HG03432 (cell line): ENCODE results near the gene GABBR2.
A peak's percentile ranks its signal among the peaks of the same experiment; 100 is the strongest.
"Not testable (repeated sequence)": the region's sequence is repeated elsewhere in the genome, so short reads cannot be mapped to it uniquely, and the experiment has no call there.

Experiments
- ATAC-seq: cut with Tn5 transposase; IDR thresholded peaks from one replicate; pipeline ENCODE4 v1.9.1; 2021; ENCODE audit warnings: mild to moderate bottlenecking, moderate library complexity; ENCODE audit not compliant: unreplicated experiment

The GABBR2 gene

DNA sequence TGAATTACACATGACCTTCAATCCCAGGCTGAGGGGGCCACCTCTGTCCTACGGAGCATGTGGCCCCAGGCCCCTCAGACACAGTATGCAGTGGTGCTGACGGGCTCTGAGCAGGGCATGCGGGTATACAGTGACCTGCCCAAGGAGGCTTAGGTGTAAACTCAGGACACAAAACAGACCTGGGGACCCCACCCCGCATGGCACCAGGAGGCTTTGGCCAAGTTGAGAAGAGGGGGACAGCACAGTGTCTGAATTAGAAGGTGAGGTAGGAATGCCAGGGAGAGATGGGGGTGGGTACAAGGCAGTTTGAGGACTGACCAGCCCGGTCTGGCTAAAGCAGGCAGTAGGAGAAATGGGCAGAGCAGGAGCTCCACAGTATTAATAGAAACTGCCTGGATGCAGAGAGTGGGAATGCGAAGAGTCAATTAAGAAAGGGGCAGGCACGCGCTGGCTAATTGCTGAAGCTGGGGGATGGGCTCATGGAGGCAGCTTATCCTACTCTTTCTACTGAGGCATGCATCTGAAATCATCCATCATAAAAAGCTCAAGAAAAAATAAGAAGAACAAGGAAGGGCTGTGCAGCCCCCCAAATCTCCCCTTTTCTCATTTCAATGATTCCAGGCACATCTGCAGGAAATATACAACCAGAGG is 109.0 kb downstream of the GABBR2 start:
- ATAC-seq = no peak

GRCh38 chr9:98598861-98599260 is 109.9 kb downstream of the GABBR2 start:
- ATAC-seq = no peak

DNA sequence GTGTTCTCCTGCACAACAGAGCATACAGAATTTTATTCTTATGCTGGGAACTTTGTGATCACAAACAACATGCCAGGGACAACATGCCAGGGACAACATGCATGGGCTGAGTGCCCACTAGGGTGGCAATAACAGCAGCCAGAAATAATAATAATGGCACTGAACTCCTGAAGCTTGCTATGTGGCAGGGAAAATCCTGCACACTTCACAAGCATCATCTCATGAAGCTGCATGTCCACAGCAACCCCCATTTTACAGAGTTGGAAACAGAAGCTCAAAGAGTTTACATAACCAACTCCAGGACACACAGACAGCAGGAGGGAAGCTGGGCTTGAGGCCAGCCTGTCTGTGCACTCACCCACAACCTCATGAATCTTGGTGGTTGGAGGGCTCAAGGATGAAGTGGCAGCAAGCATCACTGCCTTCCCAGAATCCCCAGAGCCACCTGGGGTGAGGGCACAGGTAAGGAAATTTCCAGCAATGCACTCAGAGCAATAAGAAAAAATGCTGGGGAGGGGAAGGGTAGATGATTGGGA is 111.4 kb downstream of the GABBR2 start:
- no peak for ATAC-seq

DNA sequence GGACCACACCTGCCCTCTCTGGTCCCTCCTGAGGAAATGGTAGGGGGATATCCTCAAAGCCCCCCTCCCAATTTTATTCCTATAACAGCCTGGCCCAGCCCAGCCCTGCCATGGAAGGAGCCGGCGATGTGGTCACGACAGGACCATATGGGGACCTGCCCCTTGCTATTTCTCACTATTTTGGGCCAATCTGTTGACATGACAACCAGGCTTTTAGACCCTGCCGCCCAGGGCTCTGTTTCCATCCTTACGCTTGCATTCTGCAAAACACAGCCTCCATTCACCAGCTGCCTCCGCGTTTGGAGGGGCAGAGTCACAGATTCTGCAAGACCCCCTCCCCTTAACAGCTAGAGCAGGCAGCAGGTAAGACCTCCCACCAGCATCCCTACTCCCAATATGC is 112.2 kb downstream of the GABBR2 start:
- ATAC-seq = no peak

- ATAC-seq = no peak
These were observed 114.1 kb downstream of the GABBR2 start for GRCh38 chr9:98594546-98595160.

- no peak for ATAC-seq
These were observed 115.1 kb downstream of the GABBR2 start for GRCh38 chr9:98593354-98594253.

- ATAC-seq = no peak
These were observed 117.0 kb downstream of the GABBR2 start for GRCh38 chr9:98591696-98592095.

DNA sequence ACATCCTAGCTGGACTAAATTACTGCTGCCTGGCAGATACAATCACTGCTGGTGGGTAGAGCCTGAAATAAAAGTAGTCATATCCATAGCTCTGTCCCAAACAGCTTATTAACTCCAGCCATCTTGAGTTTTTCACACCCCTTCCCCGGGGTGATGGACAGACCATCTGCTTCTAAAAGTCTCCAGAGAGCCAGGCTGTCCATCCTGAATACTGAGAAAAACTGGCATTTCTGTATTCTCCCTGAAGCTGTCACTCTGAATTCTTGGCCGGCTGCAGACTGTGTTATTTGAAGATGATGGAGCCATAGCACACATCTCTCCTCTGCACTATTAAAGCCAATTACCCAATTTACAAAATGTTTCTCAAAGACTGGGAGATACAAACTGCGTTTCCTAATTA is 118.6 kb downstream of the GABBR2 start:
- ATAC-seq = no peak

DNA sequence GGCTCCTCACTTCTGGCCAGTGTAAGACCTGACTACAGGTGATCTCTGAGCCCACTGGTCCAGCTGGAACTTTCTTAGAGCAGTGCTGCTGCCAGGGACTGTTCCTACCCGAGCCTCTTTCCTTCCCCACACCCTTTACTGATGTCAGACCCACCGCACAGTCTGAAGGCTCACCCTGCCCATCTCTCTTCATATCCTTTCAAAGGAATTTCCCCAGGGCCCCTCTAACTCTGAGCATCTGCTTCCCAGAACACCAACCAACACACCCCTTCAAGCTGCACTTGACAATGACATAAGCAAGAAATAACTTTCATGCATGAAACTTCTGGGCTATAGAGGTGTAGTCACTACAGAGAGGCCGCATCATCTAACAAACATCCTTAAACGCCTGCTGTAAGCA is 119.6 kb downstream of the GABBR2 start:
- no peak for ATAC-seq

DNA sequence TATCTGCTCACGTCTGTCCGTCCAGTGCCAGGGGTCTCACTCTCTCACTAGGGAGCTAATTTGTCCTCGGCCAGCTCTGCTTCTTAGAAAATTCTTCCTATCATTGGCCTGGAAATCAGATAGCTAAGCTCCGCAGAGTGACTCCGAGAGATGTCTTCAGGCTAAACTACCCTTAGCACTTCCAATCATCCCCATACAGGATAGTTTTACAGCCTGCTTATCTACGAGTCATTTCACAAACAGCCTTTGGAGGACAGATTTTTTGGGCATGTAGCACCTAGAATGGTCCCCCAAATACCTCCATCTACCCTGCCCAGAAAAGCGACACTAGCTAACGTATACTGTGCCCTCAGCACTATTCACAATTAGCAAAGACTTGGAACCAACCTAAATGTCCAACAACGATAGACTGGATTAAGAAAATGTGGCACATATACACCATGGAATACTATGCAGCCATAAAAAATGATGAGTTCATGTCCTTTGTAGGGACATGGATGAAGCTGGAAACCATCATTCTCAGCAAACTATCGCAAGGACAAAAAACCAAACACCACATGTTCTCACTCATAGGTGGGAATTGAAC is 123.8 kb downstream of the GABBR2 start:
- not testable (repeated sequence) for ATAC-seq

- peak; percentile 83 for ATAC-seq
These were observed 124.7 kb downstream of the GABBR2 start for GRCh38 chr9:98584059-98584458.

GRCh38 chr9:98583417-98583816 is 125.3 kb downstream of the GABBR2 start:
- peak; percentile 14 for ATAC-seq

GRCh38 chr9:98580956-98581355 is 127.8 kb downstream of the GABBR2 start:
- no peak for ATAC-seq

DNA sequence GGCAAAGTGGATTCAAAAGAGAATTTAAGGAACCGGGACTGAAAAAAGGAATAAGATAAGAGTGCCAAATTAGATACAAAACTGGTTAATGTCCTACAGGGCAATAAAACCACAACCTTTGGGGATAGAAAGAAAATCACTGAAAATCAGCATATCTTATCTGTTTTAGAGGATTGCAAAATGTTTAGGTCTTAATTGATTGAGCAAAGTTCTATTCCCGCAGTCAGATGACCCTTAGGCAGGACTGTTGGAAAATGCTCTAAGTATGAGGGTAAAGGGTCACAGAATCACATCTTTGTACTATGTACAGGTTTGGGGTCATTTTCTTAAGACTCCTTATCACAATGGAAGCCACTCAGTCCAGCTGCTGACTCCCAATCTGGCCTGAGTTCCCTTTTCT is 129.0 kb downstream of the GABBR2 start:
- ATAC-seq = no peak

GRCh38 chr9:98577446-98577845 is 131.3 kb downstream of the GABBR2 start:
- no peak for ATAC-seq

DNA sequence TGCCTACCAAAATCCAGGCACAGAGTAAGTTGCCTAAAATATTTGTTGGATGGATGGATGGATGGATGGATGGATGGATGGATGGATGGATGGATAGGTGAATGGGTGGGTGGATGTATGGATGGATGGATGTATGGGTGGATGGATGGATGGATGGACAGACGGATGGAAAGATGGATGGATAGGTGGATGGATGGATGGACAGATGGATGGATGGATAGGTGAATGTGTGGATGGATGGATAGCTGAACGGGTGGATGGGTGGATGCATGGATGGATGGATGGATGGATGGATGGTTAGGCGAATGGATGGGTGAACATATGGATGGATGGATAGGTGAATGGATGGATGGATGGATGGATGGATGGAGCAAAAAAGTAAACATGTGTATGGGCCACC is 131.9 kb downstream of the GABBR2 start:
- no peak for ATAC-seq

DNA sequence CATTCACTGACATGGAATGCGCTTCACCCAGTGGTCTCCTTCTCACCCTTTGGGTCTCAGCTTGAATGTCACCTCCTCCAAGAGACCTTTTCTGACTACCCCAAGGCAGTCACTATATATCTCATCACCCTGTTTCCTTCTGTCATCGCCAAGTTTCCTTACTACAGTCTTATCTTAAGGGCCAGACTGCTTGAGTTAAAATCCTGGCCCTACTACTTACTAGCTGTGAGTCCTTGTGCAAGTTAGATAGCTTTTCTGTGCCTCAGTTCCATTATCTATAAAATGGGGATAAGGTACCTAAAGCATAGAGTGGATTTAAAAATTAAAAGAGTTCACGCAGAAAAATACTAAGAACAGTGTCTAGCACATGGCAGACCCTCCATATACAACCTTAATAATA is 132.4 kb downstream of the GABBR2 start:
- no peak for ATAC-seq

DNA sequence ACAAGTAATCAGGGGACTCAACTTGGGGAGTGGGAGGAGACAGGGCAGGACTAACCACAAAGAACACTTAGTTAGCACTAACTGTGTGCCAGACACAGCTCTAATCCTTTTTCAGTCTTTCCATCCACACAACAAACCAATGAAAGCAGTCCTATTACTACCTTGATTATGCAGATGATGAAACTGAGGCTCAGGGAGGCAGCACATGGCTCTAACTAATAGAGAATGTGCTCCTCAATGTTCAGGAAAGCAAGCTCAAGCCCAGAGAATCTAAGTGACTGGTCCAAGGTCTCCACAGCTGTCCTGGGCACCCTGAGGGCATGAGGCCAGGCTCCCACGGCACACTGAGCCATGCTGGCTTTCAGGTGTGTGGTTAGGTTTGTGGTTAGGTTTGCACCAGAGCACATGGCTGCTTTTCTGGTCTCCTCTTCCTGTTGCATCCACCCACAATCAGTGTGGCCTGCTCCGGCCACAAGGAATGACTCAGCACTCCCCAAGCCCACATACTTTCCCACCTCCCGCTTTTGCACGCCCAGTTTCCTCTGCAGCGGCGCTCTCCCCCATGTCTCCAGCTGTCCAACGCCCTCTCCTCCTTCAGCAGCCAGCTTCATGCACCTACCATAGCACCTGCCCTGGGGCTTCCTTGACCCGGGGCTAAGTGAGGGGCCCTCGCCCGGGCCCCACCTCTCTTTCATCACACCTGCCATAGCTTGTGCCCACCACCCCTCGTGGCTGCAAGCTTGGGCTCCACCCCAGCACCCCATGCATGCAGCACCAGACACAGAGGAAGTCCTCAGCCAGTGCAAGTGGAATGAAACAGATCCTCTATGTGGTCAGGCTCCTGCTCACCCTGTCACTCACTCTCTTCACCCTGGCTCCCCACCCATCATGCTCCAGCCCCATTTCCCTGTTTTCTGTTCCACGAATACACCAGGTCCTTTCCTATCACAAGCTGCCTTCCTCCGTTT is 133.1 kb downstream of the GABBR2 start:
- ATAC-seq = peak; percentile 90

DNA sequence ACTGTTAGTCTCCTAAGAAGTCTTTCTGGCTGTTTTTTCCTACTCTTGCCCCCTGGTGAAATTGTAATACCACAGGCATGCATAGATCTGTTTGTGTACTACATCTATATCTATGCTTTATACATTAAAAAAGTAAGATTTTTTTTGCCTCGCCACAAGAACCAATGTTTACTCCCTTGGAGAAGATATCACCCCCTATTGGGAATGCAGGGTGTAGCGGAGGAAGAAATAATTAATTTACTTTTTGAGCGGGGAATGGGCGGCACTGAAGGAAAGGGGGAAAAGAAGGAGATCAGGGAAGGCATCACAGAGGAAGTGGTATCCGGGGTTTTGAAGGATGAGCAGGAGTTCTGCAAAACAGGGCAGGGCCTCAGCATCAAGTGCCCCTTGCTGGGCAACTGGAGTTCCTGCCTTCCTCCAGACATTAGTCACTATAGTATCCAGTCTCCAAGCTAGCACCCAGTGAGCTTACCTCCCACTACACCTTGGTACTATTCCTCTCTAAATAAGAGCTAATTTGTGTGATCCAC is 134.9 kb downstream of the GABBR2 start:
- ATAC-seq = no peak

GRCh38 chr9:98572796-98573195 is 135.9 kb downstream of the GABBR2 start:
- ATAC-seq = no peak
